OCI-LY7 (cell line): ENCODE data around the gene PITPNM3.

Experiments
- EZH2phosphoT487 ChIP-seq: fragments of 200-600 bp; sonication (generic); IDR thresholded peaks from 2 replicates; pipeline ENCODE4 v1.6.1; 2018; ENCODE audit warnings: low read depth, borderline replicate concordance, mild to moderate bottlenecking, mixed run types, antibody characterized with exemption, low read length, moderate library complexity, mixed read lengths
- TF ChIP-seq, protein P1 (sequence below): fragments of 200-600 bp; sonication (generic); conservative IDR thresholded peaks from 2 replicates; pipeline ENCODE4 v1.5.1; 2014; ENCODE audit warnings: mild to moderate bottlenecking, antibody characterized with exemption, low read length, moderate library complexity, mixed read lengths

DNA sequence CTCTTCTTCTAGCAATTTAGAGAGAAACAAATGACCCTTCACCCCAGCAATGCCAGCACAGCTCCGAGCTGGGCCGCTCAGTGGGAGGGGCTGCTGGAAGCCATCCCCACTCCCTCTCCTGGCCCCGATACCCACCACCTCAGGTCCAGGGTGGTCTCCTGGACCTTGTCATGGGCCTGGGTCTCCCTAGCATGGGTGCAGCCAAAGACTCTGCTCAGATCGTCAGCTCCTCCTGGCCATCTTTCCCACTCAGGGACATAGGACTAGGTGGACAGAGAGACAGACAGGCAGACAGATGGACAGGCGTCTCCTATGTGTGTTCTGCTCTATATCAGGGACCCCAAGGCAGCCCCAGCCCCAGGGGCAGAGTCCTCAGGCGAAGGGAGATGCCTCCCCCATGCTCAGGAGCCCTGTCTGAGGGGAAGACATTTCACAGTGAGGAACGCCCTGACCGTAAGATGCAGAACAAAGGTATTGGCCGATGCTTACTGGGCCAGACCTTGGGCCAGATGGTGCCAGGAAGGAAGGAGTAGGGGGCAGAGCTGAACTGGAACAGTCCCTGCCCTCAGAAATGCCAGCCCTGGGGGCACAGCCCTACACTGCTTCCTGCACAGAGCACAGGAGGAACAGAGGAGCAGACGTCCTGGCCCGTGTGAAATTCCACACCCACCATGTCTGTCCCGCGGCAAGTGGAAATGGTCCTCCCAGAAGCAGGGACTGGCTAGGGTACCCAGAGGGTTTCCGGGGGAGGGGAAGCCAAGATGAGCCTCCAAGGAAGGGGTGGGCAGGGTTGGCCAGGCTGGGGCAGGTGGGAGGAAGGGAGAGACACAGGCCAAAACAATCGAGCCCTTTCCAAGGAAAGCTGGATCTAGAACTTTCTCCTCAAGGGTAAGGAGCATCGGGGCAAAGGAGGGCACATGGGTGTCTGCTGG lies 13.0 kb downstream of the PITPNM3 start:
- TF ChIP-seq, protein P1, sequence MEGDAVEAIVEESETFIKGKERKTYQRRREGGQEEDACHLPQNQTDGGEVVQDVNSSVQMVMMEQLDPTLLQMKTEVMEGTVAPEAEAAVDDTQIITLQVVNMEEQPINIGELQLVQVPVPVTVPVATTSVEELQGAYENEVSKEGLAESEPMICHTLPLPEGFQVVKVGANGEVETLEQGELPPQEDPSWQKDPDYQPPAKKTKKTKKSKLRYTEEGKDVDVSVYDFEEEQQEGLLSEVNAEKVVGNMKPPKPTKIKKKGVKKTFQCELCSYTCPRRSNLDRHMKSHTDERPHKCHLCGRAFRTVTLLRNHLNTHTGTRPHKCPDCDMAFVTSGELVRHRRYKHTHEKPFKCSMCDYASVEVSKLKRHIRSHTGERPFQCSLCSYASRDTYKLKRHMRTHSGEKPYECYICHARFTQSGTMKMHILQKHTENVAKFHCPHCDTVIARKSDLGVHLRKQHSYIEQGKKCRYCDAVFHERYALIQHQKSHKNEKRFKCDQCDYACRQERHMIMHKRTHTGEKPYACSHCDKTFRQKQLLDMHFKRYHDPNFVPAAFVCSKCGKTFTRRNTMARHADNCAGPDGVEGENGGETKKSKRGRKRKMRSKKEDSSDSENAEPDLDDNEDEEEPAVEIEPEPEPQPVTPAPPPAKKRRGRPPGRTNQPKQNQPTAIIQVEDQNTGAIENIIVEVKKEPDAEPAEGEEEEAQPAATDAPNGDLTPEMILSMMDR = no peak
- TF ChIP-seq EZH2phosphoT487 = no peak
